Mammary epithelial cell (primary cell): ENCODE data around the gene CBLB.

Source experiments
- CTCF ChIP-seq, 2 donors: IDR thresholded peaks in 1 of 2; conservative IDR thresholded peaks in 1 of 2; 2 replicates each; pipeline ENCODE4 v1.5.1; 2011 to 2012; ENCODE audit warnings: inconsistent platforms in 2 of 2, low read length in 2 of 2, mild to moderate bottlenecking in 2 of 2, control low read depth in 1 of 2, low read depth in 1 of 2; ENCODE audit not compliant: insufficient read depth in 1 of 2; ENCODE audit errors: extremely low read depth in 1 of 2
- EZH2 ChIP-seq: IDR thresholded peaks from 2 replicates; pipeline ENCODE4 v1.6.1; 2012; ENCODE audit warnings: low read length, inconsistent platforms, borderline replicate concordance

- TF ChIP-seq EZH2 (no peak), CTCF (conservative IDR thresholded peaks at IDR 0.05 in 1 of 2, IDR thresholded peaks at IDR 0.05 in 1 of 2; ENCODE audit: extremely low read depth in 1 of 2, insufficient read depth in 1 of 2, low read depth in 1 of 2, low read length in 2 of 2) (no peak)
These were observed 153.4 kb downstream of the CBLB start for GRCh38 chr3:105715372-105715771.
